GM04503 (cell line): ENCODE measurements around the gene C9orf43.
"Not testable (repeated sequence)": the region's sequence is repeated elsewhere in the genome, so short reads cannot be mapped to it uniquely, and the experiment has no call there.

Source experiments
- DNase-seq: peaks from one replicate; pipeline ENCODE4 v3.0.0-alpha.2; 2012; ENCODE audit warnings: low read depth

C9orf43 gene

GRCh38 chr9:113410207-113410864 is at the start of gene C9orf43, which contains the start of gene POLE3:
Gene C9orf43, plus strand, starts transcription at chr9:113410747. Its CDS starts 2,747 bp downstream, at chr9:113413494.
Gene POLE3, minus strand, starts transcription at chr9:113410675. Its CDS starts 382 bp downstream, at chr9:113410293.
- DNase-seq: peak; percentile 78

- DNase-seq: no peak
These were observed 49.1 kb upstream of the C9orf43 start for GRCh38 chr9:113361304-113362018.

GRCh38 chr9:113363336-113363735 is 47.2 kb upstream of the C9orf43 start:
- DNase-seq: no peak

- DNase-seq: no peak
These were observed 45.6 kb upstream of the C9orf43 start for GRCh38 chr9:113364951-113365350.

GRCh38 chr9:113365652-113366051 is 44.9 kb upstream of the C9orf43 start:
- not testable (repeated sequence) for DNase-seq

- DNase-seq: no peak
These were observed 42.1 kb upstream of the C9orf43 start for GRCh38 chr9:113368348-113368981.

- DNase-seq: no peak
These were observed 41.3 kb upstream of the C9orf43 start for GRCh38 chr9:113368982-113369854.

- no peak for DNase-seq
These were observed 40.7 kb upstream of the C9orf43 start for GRCh38 chr9:113369855-113370140.

GRCh38 chr9:113370806-113371325 is 39.7 kb upstream of the C9orf43 start:
- no peak for DNase-seq

GRCh38 chr9:113372059-113372458 is 38.5 kb upstream of the C9orf43 start:
- DNase-seq: no peak

GRCh38 chr9:113373256-113373655 is 37.3 kb upstream of the C9orf43 start:
- DNase-seq: no peak

GRCh38 chr9:113373676-113374392 is 36.7 kb upstream of the C9orf43 start:
- DNase-seq: no peak

GRCh38 chr9:113375057-113376023 is 35.2 kb upstream of the C9orf43 start:
- DNase-seq: no peak

- DNase-seq: no peak
These were observed 33.6 kb upstream of the C9orf43 start, which contains the start of gene HDHD3 for GRCh38 chr9:113376634-113377567. Gene HDHD3, minus strand, starts transcription at chr9:113376986. Its CDS starts 2,632 bp downstream, at chr9:113374354.

- not testable (repeated sequence) for DNase-seq
These were observed 31.3 kb upstream of the C9orf43 start for GRCh38 chr9:113379094-113379828.

- DNase-seq: not testable (repeated sequence)
These were observed 30.7 kb upstream of the C9orf43 start for GRCh38 chr9:113379829-113380210.

- no peak for DNase-seq
These were observed 29.6 kb upstream of the C9orf43 start for GRCh38 chr9:113380869-113381378.

GRCh38 chr9:113381441-113381840 is 29.1 kb upstream of the C9orf43 start:
- DNase-seq: not testable (repeated sequence)
